ENCODE data around the gene NISCH.
A peak's percentile ranks its signal among the peaks of the same experiment; 100 is the strongest.
"Not testable (repeated sequence)": the region's sequence is repeated elsewhere in the genome, so short reads cannot be mapped to it uniquely, and the experiment has no call there.

Gene NISCH

DNA sequence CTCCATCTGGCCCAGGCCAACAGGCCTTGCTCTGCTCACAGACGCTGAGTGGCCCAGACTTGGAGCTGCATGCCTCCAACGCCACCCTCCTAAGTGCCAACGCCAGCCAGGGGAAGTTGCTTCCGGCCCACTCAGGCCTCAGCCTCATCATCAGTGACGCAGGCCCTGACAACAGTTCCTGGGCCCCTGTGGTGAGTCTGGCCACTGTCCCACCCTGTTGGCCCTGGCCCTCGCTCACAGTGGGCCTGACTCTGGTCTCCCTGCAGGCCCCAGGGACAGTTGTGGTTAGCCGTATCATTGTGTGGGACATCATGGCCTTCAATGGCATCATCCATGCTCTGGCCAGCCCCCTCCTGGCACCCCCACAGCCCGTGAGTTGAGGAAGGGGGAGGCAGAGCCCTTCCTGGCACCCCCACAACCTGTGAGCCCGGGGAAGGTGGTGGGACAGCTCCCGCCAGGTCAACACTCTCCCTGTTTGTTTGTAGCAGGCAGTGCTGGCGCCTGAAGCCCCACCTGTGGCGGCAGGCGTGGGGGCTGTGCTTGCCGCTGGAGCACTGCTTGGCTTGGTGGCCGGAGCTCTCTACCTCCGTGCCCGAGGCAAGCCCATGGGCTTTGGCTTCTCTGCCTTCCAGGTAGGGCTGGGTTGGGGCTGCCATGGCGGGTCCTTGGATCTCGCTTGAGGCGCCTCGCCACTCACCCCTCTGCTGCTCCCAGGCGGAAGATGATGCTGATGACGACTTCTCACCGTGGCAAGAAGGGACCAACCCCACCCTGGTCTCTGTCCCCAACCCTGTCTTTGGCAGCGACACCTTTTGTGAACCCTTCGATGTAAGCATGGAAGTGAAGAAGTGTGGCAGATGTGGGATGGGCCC is 68.2 kb downstream of the NISCH start:
- H3K36me3 ChIP-seq (ENCODE audit: low read depth): peaks cover 38% of the 10 kb centered on the region
- no peaks in the 10 kb centered on the region for H3K27me3 ChIP-seq (ENCODE audit: insufficient read depth, poor library complexity, severe bottlenecking)
- H3K4me1 ChIP-seq (ENCODE audit: insufficient read depth, poor library complexity, severe bottlenecking): peaks cover 17% of the 10 kb centered on the region
- ATAC-seq (ENCODE audit: low read depth) (no peak), DNase-seq (ENCODE audit: low spot score) (peak; percentile 52)
- H3K9me3 ChIP-seq (ENCODE audit: severe bottlenecking): no peaks in the 10 kb centered on the region
- H3K27ac ChIP-seq (ENCODE audit: poor library complexity, severe bottlenecking): no peak overlapping the region
- H3K4me3 ChIP-seq (ENCODE audit: severe bottlenecking): no peak overlapping the region
- TF ChIP-seq, protein P1, sequence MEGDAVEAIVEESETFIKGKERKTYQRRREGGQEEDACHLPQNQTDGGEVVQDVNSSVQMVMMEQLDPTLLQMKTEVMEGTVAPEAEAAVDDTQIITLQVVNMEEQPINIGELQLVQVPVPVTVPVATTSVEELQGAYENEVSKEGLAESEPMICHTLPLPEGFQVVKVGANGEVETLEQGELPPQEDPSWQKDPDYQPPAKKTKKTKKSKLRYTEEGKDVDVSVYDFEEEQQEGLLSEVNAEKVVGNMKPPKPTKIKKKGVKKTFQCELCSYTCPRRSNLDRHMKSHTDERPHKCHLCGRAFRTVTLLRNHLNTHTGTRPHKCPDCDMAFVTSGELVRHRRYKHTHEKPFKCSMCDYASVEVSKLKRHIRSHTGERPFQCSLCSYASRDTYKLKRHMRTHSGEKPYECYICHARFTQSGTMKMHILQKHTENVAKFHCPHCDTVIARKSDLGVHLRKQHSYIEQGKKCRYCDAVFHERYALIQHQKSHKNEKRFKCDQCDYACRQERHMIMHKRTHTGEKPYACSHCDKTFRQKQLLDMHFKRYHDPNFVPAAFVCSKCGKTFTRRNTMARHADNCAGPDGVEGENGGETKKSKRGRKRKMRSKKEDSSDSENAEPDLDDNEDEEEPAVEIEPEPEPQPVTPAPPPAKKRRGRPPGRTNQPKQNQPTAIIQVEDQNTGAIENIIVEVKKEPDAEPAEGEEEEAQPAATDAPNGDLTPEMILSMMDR (IDR thresholded peaks at IDR 0.05; ENCODE audit: poor library complexity, severe bottlenecking): no peak

GRCh38 chr3:52524258-52524751 is 68.9 kb downstream of the NISCH start:
- Histone ChIP-seq H3K4me1 (ENCODE audit: insufficient read depth, poor library complexity, severe bottlenecking) (peaks cover 17% of the 10 kb centered on the region), H3K9me3 (ENCODE audit: severe bottlenecking) (no peaks in the 10 kb centered on the region), H3K4me3 (ENCODE audit: severe bottlenecking) (no peak overlapping the region), H3K27me3 (ENCODE audit: insufficient read depth, poor library complexity, severe bottlenecking) (no peaks in the 10 kb centered on the region), H3K36me3 (ENCODE audit: low read depth) (peaks cover 43% of the 10 kb centered on the region), H3K27ac (ENCODE audit: poor library complexity, severe bottlenecking) (no peak overlapping the region)
- DNase-seq (ENCODE audit: low spot score) (no peak), ATAC-seq (ENCODE audit: low read depth) (no peak)
- TF ChIP-seq, protein P1 (IDR thresholded peaks at IDR 0.05; ENCODE audit: poor library complexity, severe bottlenecking): no peak

- peak; percentile 57 for DNase-seq (ENCODE audit: low spot score)
- TF ChIP-seq, protein P1 (IDR thresholded peaks at IDR 0.05; ENCODE audit: poor library complexity, severe bottlenecking): no peak
Measured at GRCh38 chr3:52524752-52525679, 69.6 kb downstream of the NISCH start.

DNA sequence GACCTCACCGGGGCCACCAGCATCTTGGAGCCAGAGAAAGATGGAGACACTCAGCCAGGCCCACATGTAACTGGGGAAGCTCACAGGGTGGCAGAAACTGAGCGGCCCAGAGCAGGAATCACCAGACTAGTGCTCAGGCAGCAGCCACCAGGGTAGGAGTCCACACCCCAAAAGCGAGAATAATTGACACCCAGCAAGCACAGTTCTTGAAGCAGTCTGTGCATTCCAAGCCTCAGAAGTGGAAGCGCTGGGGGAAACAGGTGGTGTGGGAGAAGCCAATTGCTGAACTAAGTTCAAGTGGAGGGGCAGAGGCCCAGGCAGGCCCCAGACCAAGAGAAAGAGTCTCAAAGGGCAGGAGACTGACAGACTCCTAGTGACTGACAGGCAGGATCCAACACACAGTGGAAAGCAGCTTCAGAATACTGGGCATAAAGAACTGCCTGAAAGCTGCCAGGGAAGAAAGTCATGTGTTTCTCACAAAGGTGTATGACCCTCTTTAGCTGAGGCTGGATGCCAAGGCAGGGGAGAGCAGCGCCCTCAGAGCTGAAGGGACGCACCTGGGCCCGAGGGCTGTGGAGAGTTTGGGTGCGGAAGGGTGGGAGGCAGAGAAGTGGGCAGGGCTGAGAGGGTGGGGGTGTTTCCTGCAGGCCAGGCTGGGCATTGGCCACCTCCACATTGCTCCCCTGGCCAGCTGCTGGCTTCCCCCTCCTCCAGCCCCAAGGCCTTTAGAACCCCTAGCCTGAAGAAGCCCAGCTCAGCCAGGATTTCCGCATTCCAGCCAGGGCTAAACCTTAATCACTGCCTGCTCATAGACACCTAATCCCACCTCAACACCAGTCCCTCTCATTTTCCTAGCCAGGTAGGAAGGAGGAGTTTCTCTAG is 70.5 kb downstream of the NISCH start:
- Histone ChIP-seq H3K4me3 (ENCODE audit: severe bottlenecking) (no peak overlapping the region), H3K9me3 (ENCODE audit: severe bottlenecking) (no peaks in the 10 kb centered on the region), H3K27ac (ENCODE audit: poor library complexity, severe bottlenecking) (peak overlapping the region; percentile 74), H3K4me1 (ENCODE audit: insufficient read depth, poor library complexity, severe bottlenecking) (peaks cover 17% of the 10 kb centered on the region), H3K27me3 (ENCODE audit: insufficient read depth, poor library complexity, severe bottlenecking) (no peaks in the 10 kb centered on the region), H3K36me3 (ENCODE audit: low read depth) (peaks cover 43% of the 10 kb centered on the region)
- TF ChIP-seq, protein P1 (IDR thresholded peaks at IDR 0.05; ENCODE audit: poor library complexity, severe bottlenecking): no peak
- peak; percentile 68 for ATAC-seq (ENCODE audit: low read depth)
- DNase-seq (ENCODE audit: low spot score): peak; percentile 68

More at GRCh38 chr3:52524752-52525679, 69.6 kb downstream of the NISCH start:
- H3K36me3 ChIP-seq (ENCODE audit: low read depth): peaks cover 43% of the 10 kb centered on the region
- peaks cover 17% of the 10 kb centered on the region for H3K4me1 ChIP-seq (ENCODE audit: insufficient read depth, poor library complexity, severe bottlenecking)
- no peaks in the 10 kb centered on the region for H3K9me3 ChIP-seq (ENCODE audit: severe bottlenecking)
- no peak overlapping the region for H3K4me3 ChIP-seq (ENCODE audit: severe bottlenecking)
- ATAC-seq (ENCODE audit: low read depth): no peak
- H3K27ac ChIP-seq (ENCODE audit: poor library complexity, severe bottlenecking): peak overlapping the region; percentile 74
- no peaks in the 10 kb centered on the region for H3K27me3 ChIP-seq (ENCODE audit: insufficient read depth, poor library complexity, severe bottlenecking)

DNA sequence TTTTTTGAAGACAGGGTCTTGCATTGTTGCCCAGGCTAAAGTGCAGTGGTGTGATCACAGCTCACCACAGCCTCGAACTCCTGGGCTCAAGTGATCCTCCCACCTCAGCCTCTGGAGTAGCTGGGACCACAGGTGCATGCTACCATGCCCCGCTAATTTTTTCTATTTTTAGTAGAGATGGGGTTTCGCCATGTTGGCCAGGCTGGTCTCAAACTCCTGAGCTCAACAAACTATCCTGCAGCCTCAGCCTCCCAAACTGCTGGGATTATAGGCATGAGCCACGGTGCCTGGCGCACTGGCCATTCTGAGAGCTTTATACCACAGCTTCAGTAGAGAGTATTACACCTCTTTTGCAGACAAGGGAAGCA is 71.3 kb downstream of the NISCH start:
- ATAC-seq (ENCODE audit: low read depth); H3K9me3 ChIP-seq (ENCODE audit: severe bottlenecking); H3K27me3 ChIP-seq (ENCODE audit: insufficient read depth, poor library complexity, severe bottlenecking); H3K4me3 ChIP-seq (ENCODE audit: severe bottlenecking); DNase-seq (ENCODE audit: low spot score): not testable (repeated sequence)
- peak overlapping the region; percentile 74 for H3K27ac ChIP-seq (ENCODE audit: poor library complexity, severe bottlenecking)
- peaks cover 17% of the 10 kb centered on the region for H3K4me1 ChIP-seq (ENCODE audit: insufficient read depth, poor library complexity, severe bottlenecking)
- H3K36me3 ChIP-seq (ENCODE audit: low read depth): peaks cover 43% of the 10 kb centered on the region

Measured in RWPE2 (cell line).